ENCODE results near the gene CLTB.

Gene CLTB

GRCh38 chr5:176352116-176352878, 64.0 kb downstream of the CLTB start:
- Histone ChIP-seq H3K27me3 (ENCODE audit: control insufficient read depth, insufficient read depth, low read length) (no peaks in the 10 kb centered on the region), H3K4me1 (ENCODE audit: control insufficient read depth, insufficient read depth, low read length) (no peaks in the 10 kb centered on the region), H3K36me3 (ENCODE audit: control insufficient read depth, insufficient read depth, low read length) (peaks cover 27% of the 10 kb centered on the region), H3K27ac (ENCODE audit: low read length) (no peak overlapping the region), H3K9me3 (ENCODE audit: control insufficient read depth, insufficient read depth, low read length) (no peaks in the 10 kb centered on the region), H3K4me3 (ENCODE audit: low read length) (no peak overlapping the region)
- no CpG with 5 or more reads among the region's 5 CpGs for WGBS (ENCODE audit: insufficient coverage, insufficient read length)
- DNase-seq (ENCODE audit: low read depth, low spot score), result no peak

GRCh38 chr5:176350416-176350815, 65.9 kb downstream of the CLTB start:
- no peak overlapping the region for H3K27ac ChIP-seq (ENCODE audit: low read length)
- H3K36me3 ChIP-seq (ENCODE audit: control insufficient read depth, insufficient read depth, low read length), result peaks cover 29% of the 10 kb centered on the region
- H3K4me3 ChIP-seq (ENCODE audit: low read length), result no peak overlapping the region
- no CpG with 5 or more reads among the region's 8 CpGs for WGBS (ENCODE audit: insufficient coverage, insufficient read length)
- H3K4me1 ChIP-seq (ENCODE audit: control insufficient read depth, insufficient read depth, low read length), result no peaks in the 10 kb centered on the region
- H3K9me3 ChIP-seq (ENCODE audit: control insufficient read depth, insufficient read depth, low read length), result no peaks in the 10 kb centered on the region
- no peak for DNase-seq (ENCODE audit: low read depth, low spot score)
- H3K27me3 ChIP-seq (ENCODE audit: control insufficient read depth, insufficient read depth, low read length), result no peaks in the 10 kb centered on the region

GRCh38 chr5:176342766-176343458, 73.4 kb downstream of the CLTB start:
- no peak overlapping the region for H3K27ac ChIP-seq (ENCODE audit: low read length)
- no peak overlapping the region for H3K4me3 ChIP-seq (ENCODE audit: low read length)
- no peaks in the 10 kb centered on the region for H3K27me3 ChIP-seq (ENCODE audit: control insufficient read depth, insufficient read depth, low read length)
- H3K4me1 ChIP-seq (ENCODE audit: control insufficient read depth, insufficient read depth, low read length), result no peaks in the 10 kb centered on the region
- no CpG with 5 or more reads among the region's 2 CpGs for WGBS (ENCODE audit: insufficient coverage, insufficient read length)
- H3K36me3 ChIP-seq (ENCODE audit: control insufficient read depth, insufficient read depth, low read length), result peaks cover 12% of the 10 kb centered on the region; the same call in 1 of the 2 replicates
- DNase-seq (ENCODE audit: low read depth, low spot score), result no peak
- no peaks in the 10 kb centered on the region for H3K9me3 ChIP-seq (ENCODE audit: control insufficient read depth, insufficient read depth, low read length)

Data from iPS DF 6.9 (cell line).